Subcutaneous adipose tissue (tissue), 4 donors: ENCODE results near the gene PRDM11. TPM values are rescaled to one million over a fixed set of nuclear protein-coding genes. Genes with fewer than 3 reads are reported as not detected.

Experiments used
- CTCF ChIP-seq: fragments of 450-650 bp; IDR thresholded peaks from one replicate; pipeline ENCODE4 v1.5.1; 2016; ENCODE audit warnings: low read depth, mild to moderate bottlenecking, control low read depth, antibody characterized with exemption, moderate library complexity
- total RNA-seq, 4 donors: library from RNA; depleted of rRNA; stranded (reverse); fragments of >200 nt; gene quantifications; one replicate each; pipeline ENCODE4 v1.1.0, GENCODE V29; 2016

Gene PRDM11
- total RNA-seq, 4 donors from 2014 or later = 3.9 to 11.3 (median 6.4) TPM

- TF ChIP-seq CTCF = no peak
Measured at GRCh38 chr11:45142241-45143055, 4.0 kb upstream of the PRDM11 start.

- TF ChIP-seq CTCF = no peak
Measured at GRCh38 chr11:45143494-45143893, 2.9 kb upstream of the PRDM11 start.

GRCh38 chr11:45144126-45145082 is 2.0 kb upstream of the PRDM11 start:
- no peak for TF ChIP-seq CTCF

- no peak for TF ChIP-seq CTCF
Measured at GRCh38 chr11:45145083-45145378, 1.4 kb upstream of the PRDM11 start.

GRCh38 chr11:45145379-45146071 is 914 bp upstream of the PRDM11 start:
- TF ChIP-seq CTCF = no peak

- no peak for TF ChIP-seq CTCF
Measured at GRCh38 chr11:45147017-45147728, 734 bp downstream of the PRDM11 start.
